Astrocyte (in vitro differentiated cells and primary cell): ENCODE data around the gene SETD1A. TPM values are rescaled to one million over a fixed set of nuclear protein-coding genes. Genes with fewer than 3 reads are reported as not detected.

ENCODE experiments used
- DNase-seq: peaks from one replicate; pipeline ENCODE4 v3.0.0-alpha.2; 2010; ENCODE audit warnings: low read depth
- FAIRE-seq: peaks from 2 replicates; lab custom pipeline; 2011; peaks lifted over from hg19 to GRCh38; lab: Jason Lieb, UNC
- H2AFZ ChIP-seq: 2 replicates; pipeline ENCODE4 v1.6.0; 2012; ENCODE audit warnings: low read depth, low read length, inconsistent platforms
- H3K27ac ChIP-seq: 2 replicates; pipeline ENCODE4 v1.5.1; 2011; ENCODE audit warnings: low read depth, low read length, inconsistent platforms
- H3K27me3 ChIP-seq: 2 replicates; pipeline ENCODE4 v1.6.0; 2011; ENCODE audit warnings: low read length, inconsistent platforms; ENCODE audit not compliant: insufficient read depth
- H3K36me3 ChIP-seq: 2 replicates; pipeline ENCODE4 v1.5.1; 2011; ENCODE audit warnings: low read length, inconsistent platforms; ENCODE audit not compliant: insufficient read depth
- H3K4me1 ChIP-seq: 2 replicates; pipeline ENCODE4 v1.5.1; 2011; ENCODE audit warnings: low read length, inconsistent platforms; ENCODE audit not compliant: insufficient read depth
- H3K4me2 ChIP-seq: 2 replicates; pipeline ENCODE4 v1.6.0; 2012; ENCODE audit warnings: low read length, inconsistent platforms
- H3K4me3 ChIP-seq: 2 replicates; pipeline ENCODE4 v1.5.1; 2011; ENCODE audit warnings: low read depth, mild to moderate bottlenecking, low read length, inconsistent platforms; ENCODE audit not compliant: insufficient read depth
- H3K79me2 ChIP-seq: 2 replicates; pipeline ENCODE4 v1.6.0; 2012; ENCODE audit warnings: mild to moderate bottlenecking, low read length, inconsistent platforms; ENCODE audit not compliant: insufficient read depth
- H3K9ac ChIP-seq: 2 replicates; pipeline ENCODE4 v1.6.0; 2012; ENCODE audit warnings: mild to moderate bottlenecking, low read length, inconsistent platforms
- H3K9me3 ChIP-seq: 2 replicates; pipeline ENCODE4 v1.5.1; 2012; ENCODE audit warnings: low read depth, mild to moderate bottlenecking, low read length, inconsistent platforms; ENCODE audit not compliant: insufficient read depth
- H4K20me1 ChIP-seq: 2 replicates; pipeline ENCODE4 v1.6.0; 2012; ENCODE audit warnings: low read length, inconsistent platforms; ENCODE audit not compliant: insufficient read depth
- H3K27ac Mint-ChIP-seq: one replicate; pipeline ENCODE4 v1.8.0; 2021; ENCODE audit warnings: mild to moderate bottlenecking, mixed read lengths; ENCODE audit not compliant: unreplicated experiment
- H3K27me3 Mint-ChIP-seq: one replicate; pipeline ENCODE4 v1.8.0; 2021; ENCODE audit warnings: low read depth, mixed read lengths; ENCODE audit not compliant: unreplicated experiment
- H3K36me3 Mint-ChIP-seq: one replicate; pipeline ENCODE4 v1.8.0; 2021; ENCODE audit warnings: low read depth, mixed read lengths; ENCODE audit not compliant: unreplicated experiment
- H3K4me1 Mint-ChIP-seq: one replicate; pipeline ENCODE4 v1.8.0; 2021; ENCODE audit warnings: low read depth, mixed read lengths; ENCODE audit not compliant: unreplicated experiment
- H3K4me3 Mint-ChIP-seq: one replicate; pipeline ENCODE4 v1.8.0; 2021; ENCODE audit warnings: mild to moderate bottlenecking, moderate library complexity, mixed read lengths; ENCODE audit not compliant: unreplicated experiment
- H3K9me3 Mint-ChIP-seq: one replicate; pipeline ENCODE4 v1.8.0; 2021; ENCODE audit warnings: mild to moderate bottlenecking, mixed read lengths; ENCODE audit not compliant: unreplicated experiment
- CTCF ChIP-seq: IDR thresholded peaks from 2 replicates; pipeline ENCODE4 v1.5.1; 2011; ENCODE audit warnings: low read depth, mild to moderate bottlenecking, inconsistent platforms, low read length, moderate library complexity; ENCODE audit not compliant: insufficient read depth
- EZH2 ChIP-seq: IDR thresholded peaks from 2 replicates; pipeline ENCODE4 v1.6.1; 2012; ENCODE audit warnings: mild to moderate bottlenecking, low read length, inconsistent platforms; ENCODE audit not compliant: insufficient read depth
- total RNA-seq: library from RNA; stranded (reverse); gene quantifications from 2 replicates; pipeline ENCODE4 v1.2.1, GENCODE V29; 2021

SETD1A gene
- total RNA-seq, 1 donor from 2014 or later: 18.7 TPM

GRCh38 chr16:30931068-30931650 lies 26.4 kb upstream of the SETD1A start:
- Histone ChIP-seq H3K79me2 (peaks cover 9% of the 10 kb centered on the region), H3K4me1 (no peaks in the 10 kb centered on the region), H4K20me1 (peaks cover 50% of the 10 kb centered on the region), H2AFZ (no peak overlapping the region), H3K9ac (no peak overlapping the region), H3K36me3 (peaks cover 19% of the 10 kb centered on the region), H3K4me2 (no peak overlapping the region), H3K27ac (no peak overlapping the region), H3K27me3 (no peaks in the 10 kb centered on the region), H3K9me3 (no peaks in the 10 kb centered on the region), H3K4me3 (no peak overlapping the region)
- no peak overlapping the region for H3K27ac Mint-ChIP-seq
- H3K27me3 Mint-ChIP-seq: no peaks in the 10 kb centered on the region
- peaks cover 10% of the 10 kb centered on the region for H3K36me3 Mint-ChIP-seq
- TF ChIP-seq EZH2 (no peak), CTCF (no peak)
- no peak overlapping the region for H3K4me3 Mint-ChIP-seq
- H3K4me1 Mint-ChIP-seq: peaks cover 8% of the 10 kb centered on the region
- H3K9me3 Mint-ChIP-seq: no peaks in the 10 kb centered on the region
- DNase-seq (no peak), FAIRE-seq (no peak)

DNA sequence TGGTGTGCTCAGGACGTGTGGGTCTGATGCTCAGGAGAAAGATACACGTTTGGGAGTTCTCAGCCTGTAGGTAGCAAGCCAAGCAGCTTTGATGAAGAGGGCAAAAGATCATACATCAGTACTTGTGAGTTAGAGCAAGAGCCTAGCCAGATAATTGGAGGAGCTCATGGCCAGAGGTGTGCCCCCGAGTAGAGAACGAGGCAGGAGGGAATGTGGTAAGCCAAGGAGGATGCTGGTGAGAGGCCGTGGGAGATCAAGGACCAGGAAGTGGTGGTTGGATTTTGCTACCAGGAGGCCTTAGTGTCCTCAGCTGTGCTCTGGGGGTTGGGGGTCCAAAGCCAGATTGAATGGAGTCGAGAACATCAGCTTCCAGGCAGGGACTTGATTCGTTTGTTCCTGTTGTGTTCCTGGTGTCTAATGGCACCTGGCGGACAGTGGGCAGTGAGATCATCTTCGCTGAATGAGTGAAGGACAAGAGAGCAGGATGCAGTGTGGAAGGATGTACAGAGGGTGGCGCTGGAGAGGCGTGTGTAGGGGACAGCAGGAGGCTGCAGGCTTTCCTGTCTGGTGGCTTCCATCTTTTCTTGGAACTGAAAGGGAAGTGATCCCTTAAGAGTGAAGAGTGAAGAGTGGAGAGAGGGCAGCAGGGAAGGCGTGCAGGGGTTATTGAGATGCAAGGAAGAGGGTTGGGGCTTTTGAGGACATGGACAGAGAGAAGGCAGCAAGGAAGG lies 22.6 kb upstream of the SETD1A start:
- Histone ChIP-seq H4K20me1 (peaks cover 48% of the 10 kb centered on the region), H2AFZ (no peak overlapping the region), H3K27me3 (no peaks in the 10 kb centered on the region), H3K9me3 (no peaks in the 10 kb centered on the region), H3K4me2 (no peak overlapping the region), H3K27ac (no peak overlapping the region), H3K79me2 (peaks cover 14% of the 10 kb centered on the region), H3K36me3 (peaks cover 17% of the 10 kb centered on the region), H3K4me3 (no peak overlapping the region), H3K4me1 (peaks cover 4% of the 10 kb centered on the region), H3K9ac (no peak overlapping the region)
- no peak for DNase-seq
- Mint-ChIP-seq H3K4me1 (peaks cover 3% of the 10 kb centered on the region), H3K27ac (peak overlapping the region; percentile 56), H3K4me3 (no peak overlapping the region), H3K9me3 (no peaks in the 10 kb centered on the region), H3K36me3 (peaks cover 22% of the 10 kb centered on the region), H3K27me3 (no peaks in the 10 kb centered on the region)
- TF ChIP-seq EZH2: no peak
- TF ChIP-seq CTCF: peak; percentile 58
- FAIRE-seq: no peak

DNA sequence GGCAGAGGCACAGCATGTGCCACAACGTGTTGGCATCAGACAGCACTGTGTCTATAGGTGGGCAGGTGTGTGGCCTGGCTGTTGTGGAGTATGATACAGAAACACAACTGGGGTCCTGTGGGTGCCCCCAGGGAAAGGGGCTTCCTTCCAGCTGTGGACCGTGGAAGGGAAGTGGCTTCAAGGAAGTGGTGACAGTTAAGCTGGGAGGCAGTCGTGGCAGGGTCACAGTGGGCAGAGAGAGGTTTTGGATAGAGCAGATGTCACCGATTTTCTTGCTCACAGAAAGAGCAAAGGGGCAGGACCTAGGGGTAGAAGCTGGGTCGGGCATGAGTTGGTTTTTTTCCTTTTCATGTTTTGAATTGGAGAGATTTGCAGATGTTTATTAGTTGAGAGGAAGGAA lies 19.9 kb upstream of the SETD1A start:
- Histone ChIP-seq H3K27ac (no peak overlapping the region), H3K9ac (peak overlapping the region; percentile 10)

More for the DNA sequence above, 19.9 kb upstream of the SETD1A start:
- TF ChIP-seq EZH2: no peak
- TF ChIP-seq CTCF: no peak
- no peak overlapping the region for H3K4me3 ChIP-seq
- H3K36me3 ChIP-seq: peaks cover 10% of the 10 kb centered on the region
- H2AFZ ChIP-seq: no peak overlapping the region
- Mint-ChIP-seq H3K4me1 (peaks cover 17% of the 10 kb centered on the region), H3K36me3 (peaks cover 22% of the 10 kb centered on the region), H3K9me3 (no peaks in the 10 kb centered on the region), H3K4me3 (no peak overlapping the region), H3K27ac (peak overlapping the region; percentile 22), H3K27me3 (no peaks in the 10 kb centered on the region)
- no peaks in the 10 kb centered on the region for H3K27me3 ChIP-seq
- FAIRE-seq (no peak), DNase-seq (no peak)
- H4K20me1 ChIP-seq: peaks cover 39% of the 10 kb centered on the region
- peaks cover 22% of the 10 kb centered on the region for H3K79me2 ChIP-seq
- no peaks in the 10 kb centered on the region for H3K9me3 ChIP-seq
- no peak overlapping the region for H3K4me2 ChIP-seq
- peaks cover 7% of the 10 kb centered on the region for H3K4me1 ChIP-seq
